ENCODE data around the gene ARL15.

The ARL15 gene

GRCh38 chr5:53900677-53901076 is 409.7 kb downstream of the ARL15 start:
- TF ChIP-seq CTCF (IDR thresholded peaks at IDR 0.05): no peak
- Histone ChIP-seq H3K9me3 (no peaks in the 10 kb centered on the region), H3K27me3 (no peaks in the 10 kb centered on the region), H3K27ac (no peak overlapping the region), H3K36me3 (no peaks in the 10 kb centered on the region), H3K4me3 (ENCODE audit: low read depth in 1 of 2, low read length in 1 of 2) (no peak overlapping the region), H3K4me1 (ENCODE audit: control insufficient read depth in 1 of 2, insufficient read depth in 1 of 2, low read depth in 1 of 2, low read length in 1 of 2) (no peaks in the 10 kb centered on the region)

- Histone ChIP-seq H3K36me3 (no peaks in the 10 kb centered on the region), H3K27me3 (no peaks in the 10 kb centered on the region), H3K4me1 (ENCODE audit: control insufficient read depth in 1 of 2, insufficient read depth in 1 of 2, low read depth in 1 of 2, low read length in 1 of 2) (no peaks in the 10 kb centered on the region), H3K27ac (no peak overlapping the region), H3K4me3 (ENCODE audit: low read depth in 1 of 2, low read length in 1 of 2) (no peak overlapping the region), H3K9me3 (no peaks in the 10 kb centered on the region)
- no peak for TF ChIP-seq CTCF (IDR thresholded peaks at IDR 0.05)
Observed at GRCh38 chr5:53895091-53895683, 415.2 kb downstream of the ARL15 start.

GRCh38 chr5:53893626-53894025 is 416.7 kb downstream of the ARL15 start:
- no peak overlapping the region for H3K4me3 ChIP-seq (ENCODE audit: low read depth in 1 of 2, low read length in 1 of 2)
- H3K36me3 ChIP-seq: no peaks in the 10 kb centered on the region
- H3K9me3 ChIP-seq: no peaks in the 10 kb centered on the region
- H3K27me3 ChIP-seq: no peaks in the 10 kb centered on the region
- no peak for TF ChIP-seq CTCF (IDR thresholded peaks at IDR 0.05)
- no peak overlapping the region for H3K27ac ChIP-seq
- H3K4me1 ChIP-seq (ENCODE audit: control insufficient read depth in 1 of 2, insufficient read depth in 1 of 2, low read depth in 1 of 2, low read length in 1 of 2): no peaks in the 10 kb centered on the region

- TF ChIP-seq CTCF (IDR thresholded peaks at IDR 0.05): no peak
- no peak overlapping the region for H3K27ac ChIP-seq
- H3K9me3 ChIP-seq: no peaks in the 10 kb centered on the region
Observed at GRCh38 chr5:53892224-53892623, 418.1 kb downstream of the ARL15 start.

GRCh38 chr5:53891159-53891558 is 419.2 kb downstream of the ARL15 start:
- Histone ChIP-seq H3K27me3 (no peaks in the 10 kb centered on the region), H3K27ac (no peak overlapping the region), H3K9me3 (no peaks in the 10 kb centered on the region), H3K4me1 (ENCODE audit: control insufficient read depth in 1 of 2, insufficient read depth in 1 of 2, low read depth in 1 of 2, low read length in 1 of 2) (no peaks in the 10 kb centered on the region), H3K4me3 (ENCODE audit: low read depth in 1 of 2, low read length in 1 of 2) (no peak overlapping the region), H3K36me3 (no peaks in the 10 kb centered on the region)
- TF ChIP-seq CTCF (IDR thresholded peaks at IDR 0.05): no peak

More at GRCh38 chr5:53892224-53892623, 418.1 kb downstream of the ARL15 start:
- Histone ChIP-seq H3K27me3 (no peaks in the 10 kb centered on the region), H3K36me3 (no peaks in the 10 kb centered on the region), H3K4me1 (ENCODE audit: control insufficient read depth in 1 of 2, insufficient read depth in 1 of 2, low read depth in 1 of 2, low read length in 1 of 2) (no peaks in the 10 kb centered on the region), H3K4me3 (ENCODE audit: low read depth in 1 of 2, low read length in 1 of 2) (no peak overlapping the region)

- H3K9me3 ChIP-seq: no peaks in the 10 kb centered on the region
- H3K4me1 ChIP-seq (ENCODE audit: control insufficient read depth in 1 of 2, insufficient read depth in 1 of 2, low read depth in 1 of 2, low read length in 1 of 2): no peaks in the 10 kb centered on the region
- H3K36me3 ChIP-seq: no peaks in the 10 kb centered on the region
- H3K27ac ChIP-seq: no peak overlapping the region
- H3K4me3 ChIP-seq (ENCODE audit: low read depth in 1 of 2, low read length in 1 of 2): no peak overlapping the region
- no peaks in the 10 kb centered on the region for H3K27me3 ChIP-seq
- no peak for TF ChIP-seq CTCF (IDR thresholded peaks at IDR 0.05)
Observed at GRCh38 chr5:53890490-53890889, 419.9 kb downstream of the ARL15 start.

Data from neutrophil (primary cell).